GM21381 (cell line): ENCODE results near the gene NRL.

ENCODE experiments used
- ATAC-seq: cut with Tn5 transposase; IDR thresholded peaks from one replicate; pipeline ENCODE4 v1.9.1; 2021; ENCODE audit warnings: mild to moderate bottlenecking, moderate library complexity; ENCODE audit not compliant: unreplicated experiment

Gene NRL

GRCh38 chr14:24068711-24069410, 45.9 kb downstream of the NRL start:
- no peak for ATAC-seq

GRCh38 chr14:24067133-24068082, 47.3 kb downstream of the NRL start:
- ATAC-seq, result no peak

GRCh38 chr14:24066496-24067132, 48.1 kb downstream of the NRL start:
- no peak for ATAC-seq

GRCh38 chr14:24065408-24065807, 49.3 kb downstream of the NRL start:
- no peak for ATAC-seq

GRCh38 chr14:24064856-24065255, 49.9 kb downstream of the NRL start:
- no peak for ATAC-seq

- no peak for ATAC-seq
Observed at GRCh38 chr14:24064091-24064795, 50.5 kb downstream of the NRL start.

- ATAC-seq, result no peak
Observed at GRCh38 chr14:24063263-24063836, 51.4 kb downstream of the NRL start.

- no peak for ATAC-seq
Observed at GRCh38 chr14:24062216-24062980, 52.4 kb downstream of the NRL start.

GRCh38 chr14:24060984-24061913, 53.5 kb downstream of the NRL start:
- ATAC-seq, result no peak

- ATAC-seq, result no peak
Observed at GRCh38 chr14:24060443-24060842, 54.3 kb downstream of the NRL start.

- no peak for ATAC-seq
Observed at GRCh38 chr14:24059841-24060388, 54.8 kb downstream of the NRL start.

GRCh38 chr14:24058951-24059475, 55.7 kb downstream of the NRL start:
- ATAC-seq, result no peak

- no peak for ATAC-seq
Observed at GRCh38 chr14:24058260-24058950, 56.3 kb downstream of the NRL start.

GRCh38 chr14:24057867-24058259, 56.9 kb downstream of the NRL start:
- ATAC-seq, result no peak

- ATAC-seq, result no peak
Observed at GRCh38 chr14:24057271-24057670, 57.5 kb downstream of the NRL start.

- no peak for ATAC-seq
Observed at GRCh38 chr14:24056800-24057184, 58.0 kb downstream of the NRL start.

GRCh38 chr14:24055971-24056799, 58.6 kb downstream of the NRL start:
- no peak for ATAC-seq
